Activated B cell treated with CpG ODN at 0.5 μM for 24 hours (primary cell): ENCODE measurements around the gene INPP4B. TPM values are rescaled to one million over a fixed set of nuclear protein-coding genes. Genes with fewer than 3 reads are reported as not detected.
"Not testable (repeated sequence)": the region's sequence is repeated elsewhere in the genome, so short reads cannot be mapped to it uniquely, and the experiment has no call there.

ENCODE experiments used
- ATAC-seq: fragments of 200-7000 bp; cut with Tn5 transposase; one replicate; pipeline ENCODE4 v1.10.0; 2021; ENCODE audit warnings: low read depth, mild to moderate bottlenecking, moderate library complexity
- CTCF ChIA-PET: fragments of 350-600 bp; sonication (Branson Sonifier 250); formaldehyde crosslinking; loops from one replicate; lab custom pipeline; 2021; ENCODE audit warnings: antibody characterized with exemption; lab: Charles Lee
- POLR2A ChIA-PET: fragments of 350-600 bp; sonication (Branson Sonifier 250); formaldehyde crosslinking; loops from one replicate; lab custom pipeline; 2021; ENCODE audit warnings: antibody characterized with exemption; lab: Charles Lee
- DNase-seq: peaks from one replicate; pipeline ENCODE4 v3.0.0; 2022
- H3K27ac Mint-ChIP-seq: one replicate; pipeline ENCODE4 v1.8.0; 2020; ENCODE audit warnings: mixed read lengths
- H3K27me3 Mint-ChIP-seq: one replicate; pipeline ENCODE4 v1.8.0; 2021; ENCODE audit warnings: mixed read lengths
- H3K36me3 Mint-ChIP-seq: one replicate; pipeline ENCODE4 v1.8.0; 2021; ENCODE audit warnings: low read depth, mixed read lengths
- H3K4me1 Mint-ChIP-seq: one replicate; pipeline ENCODE4 v1.8.0; 2021; ENCODE audit warnings: mixed read lengths
- H3K4me3 Mint-ChIP-seq: one replicate; pipeline ENCODE4 v1.8.0; 2020; ENCODE audit warnings: mild to moderate bottlenecking, mixed read lengths
- H3K9me3 Mint-ChIP-seq: one replicate; pipeline ENCODE4 v1.8.0; 2020; ENCODE audit warnings: mixed read lengths
- CTCF ChIP-seq: fragments of 200-600 bp; IDR thresholded peaks from one replicate; pipeline ENCODE4 v1.8.0; 2022; ENCODE audit warnings: antibody characterized with exemption, mild to moderate bottlenecking
- intact Hi-C: fragments of 100-400 bp; cut with micrococcal nuclease; formaldehyde crosslinking; loops from one replicate; pipeline ENCODE4 v1.15.1; 2024
- total RNA-seq: library from RNA; stranded (reverse); gene quantifications from 2 replicates; pipeline ENCODE4 v1.2.3, GENCODE V29; 2022

Gene INPP4B
- total RNA-seq, 1 donor from 2014 or later: 0.11 TPM

- TF ChIP-seq CTCF: no peak
- Mint-ChIP-seq H3K36me3 (no peaks in the 10 kb centered on the region), H3K27ac (no peak overlapping the region), H3K9me3 (no peaks in the 10 kb centered on the region), H3K4me1 (no peaks in the 10 kb centered on the region), H3K27me3 (no peaks in the 10 kb centered on the region), H3K4me3 (no peak overlapping the region)
- POLR2A ChIA-PET: no interaction called here
- CTCF ChIA-PET: no interaction called here
- no peak for ATAC-seq
- DNase-seq: no peak
- intact Hi-C loops: no loop called here
Observed at GRCh38 chr4:142809559-142809958, 36.5 kb downstream of the INPP4B start.

GRCh38 chr4:142803879-142804278, 42.2 kb downstream of the INPP4B start:
- POLR2A ChIA-PET, DNase-seq, CTCF ChIA-PET, H3K27ac Mint-ChIP-seq, H3K4me1 Mint-ChIP-seq, ATAC-seq, H3K36me3 Mint-ChIP-seq, H3K9me3 Mint-ChIP-seq, H3K27me3 Mint-ChIP-seq, intact Hi-C loops, H3K4me3 Mint-ChIP-seq: not testable (repeated sequence)

GRCh38 chr4:142801966-142802365, 44.1 kb downstream of the INPP4B start:
- CTCF ChIA-PET: no interaction called here
- POLR2A ChIA-PET: no interaction called here
- H3K27me3 Mint-ChIP-seq: no peaks in the 10 kb centered on the region
- intact Hi-C loops: no loop called here
- H3K27ac Mint-ChIP-seq: no peak overlapping the region
- H3K36me3 Mint-ChIP-seq: no peaks in the 10 kb centered on the region
- H3K4me1 Mint-ChIP-seq: no peaks in the 10 kb centered on the region
- no peak for TF ChIP-seq CTCF
- DNase-seq (no peak), ATAC-seq (no peak)
- no peak overlapping the region for H3K4me3 Mint-ChIP-seq
- H3K9me3 Mint-ChIP-seq: no peaks in the 10 kb centered on the region

- no peak for DNase-seq
- Mint-ChIP-seq H3K4me3 (no peak overlapping the region), H3K4me1 (no peaks in the 10 kb centered on the region), H3K9me3 (no peaks in the 10 kb centered on the region), H3K36me3 (no peaks in the 10 kb centered on the region), H3K27me3 (no peaks in the 10 kb centered on the region), H3K27ac (no peak overlapping the region)
- ATAC-seq: no peak
- no peak for TF ChIP-seq CTCF
- CTCF ChIA-PET: no interaction called here
- POLR2A ChIA-PET: no interaction called here
- intact Hi-C loops: no loop called here
Observed at GRCh38 chr4:142781114-142781513, 65.0 kb downstream of the INPP4B start.

- intact Hi-C loops: no loop called here
- H3K27ac Mint-ChIP-seq: no peak overlapping the region
- H3K4me3 Mint-ChIP-seq: no peak overlapping the region
- H3K4me1 Mint-ChIP-seq: no peaks in the 10 kb centered on the region
- TF ChIP-seq CTCF: no peak
- H3K9me3 Mint-ChIP-seq: no peaks in the 10 kb centered on the region
- no peaks in the 10 kb centered on the region for H3K36me3 Mint-ChIP-seq
- DNase-seq (no peak), ATAC-seq (no peak)
- CTCF ChIA-PET: no interaction called here
- POLR2A ChIA-PET: no interaction called here
- no peaks in the 10 kb centered on the region for H3K27me3 Mint-ChIP-seq
Observed at GRCh38 chr4:142778900-142779299, 67.2 kb downstream of the INPP4B start.

- DNase-seq (no peak), ATAC-seq (no peak)
- intact Hi-C loops: no loop called here
- Mint-ChIP-seq H3K27me3 (no peaks in the 10 kb centered on the region), H3K4me3 (no peak overlapping the region), H3K27ac (no peak overlapping the region), H3K4me1 (no peaks in the 10 kb centered on the region), H3K9me3 (no peaks in the 10 kb centered on the region), H3K36me3 (no peaks in the 10 kb centered on the region)
- ChIA-PET POLR2A (no interaction called here), CTCF (no interaction called here)
- TF ChIP-seq CTCF: no peak
Observed at GRCh38 chr4:142778430-142778829, 67.7 kb downstream of the INPP4B start.
